GM10847 (cell line): ENCODE results near the gene SPATA31E1.
"Not testable (repeated sequence)": the region's sequence is repeated elsewhere in the genome, so short reads cannot be mapped to it uniquely, and the experiment has no call there.

Experiments
- POLR2A ChIP-seq: IDR thresholded peaks from 2 replicates; pipeline ENCODE4 v1.6.1; 2011; ENCODE audit not compliant: insufficient read length; ENCODE audit errors: extremely low read depth

SPATA31E1 gene

DNA sequence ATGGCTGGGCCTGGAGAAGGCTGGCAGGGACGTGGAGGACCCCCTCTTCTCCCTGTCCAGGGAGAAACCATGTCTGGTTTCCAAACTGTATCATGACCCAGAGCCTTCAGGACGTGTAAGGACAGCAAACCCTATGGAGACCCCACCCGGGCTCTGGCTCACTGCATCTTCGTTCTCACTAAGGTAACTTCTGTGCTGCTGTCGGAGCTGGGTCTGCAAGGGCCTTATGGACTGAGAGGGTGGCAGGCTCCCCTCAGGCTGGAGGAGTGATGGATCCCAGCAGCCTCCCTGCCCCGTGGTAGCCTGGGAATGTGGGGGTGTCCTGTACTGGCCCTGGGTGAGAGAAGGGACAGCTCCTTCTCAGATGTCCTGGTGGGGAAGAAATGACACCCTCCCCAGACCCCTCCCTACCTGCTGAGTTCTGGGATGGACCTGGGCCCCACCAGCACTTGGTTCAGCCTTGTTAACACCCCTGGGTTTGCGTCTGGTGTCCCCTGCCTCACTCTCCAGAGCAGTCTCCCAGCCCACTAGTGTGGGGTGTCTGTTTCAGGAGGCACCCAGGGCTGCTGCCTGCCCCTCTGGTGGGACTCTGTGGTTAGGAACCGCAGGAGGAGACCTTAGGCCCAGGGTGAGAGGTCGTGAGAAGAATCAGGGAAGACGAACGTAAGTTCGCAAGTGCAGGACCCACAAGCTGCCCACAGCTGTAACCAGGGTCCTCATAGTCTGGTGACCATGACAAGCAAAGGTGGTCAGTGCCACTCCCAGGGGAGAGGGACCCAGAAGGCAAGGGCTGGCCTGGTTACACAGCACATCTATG is 6.6 kb downstream of the SPATA31E1 start:
- TF ChIP-seq POLR2A = no peak

- no peak for TF ChIP-seq POLR2A
Observed at GRCh38 chr9:87889882-87890252, 7.2 kb downstream of the SPATA31E1 start.

DNA sequence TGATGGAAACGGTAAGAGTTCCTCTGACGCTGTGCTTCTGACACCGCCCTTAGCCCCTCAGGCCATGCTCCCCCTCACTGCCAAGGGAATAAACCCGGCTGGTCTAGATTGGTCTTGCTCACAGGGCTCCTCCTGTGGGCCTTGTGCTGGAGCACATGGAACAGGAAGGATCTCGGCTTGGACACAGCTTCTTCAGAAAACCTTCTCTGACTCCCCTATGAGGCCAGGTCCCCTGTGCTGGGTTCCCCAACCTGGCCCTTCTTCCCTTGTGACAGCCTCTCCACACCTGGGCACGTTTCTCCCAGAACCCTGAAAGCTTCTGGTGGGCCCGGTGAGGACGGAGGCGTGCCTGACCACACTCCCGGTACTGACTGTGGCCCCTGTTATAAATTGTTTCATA is 8.2 kb downstream of the SPATA31E1 start:
- TF ChIP-seq POLR2A = no peak

DNA sequence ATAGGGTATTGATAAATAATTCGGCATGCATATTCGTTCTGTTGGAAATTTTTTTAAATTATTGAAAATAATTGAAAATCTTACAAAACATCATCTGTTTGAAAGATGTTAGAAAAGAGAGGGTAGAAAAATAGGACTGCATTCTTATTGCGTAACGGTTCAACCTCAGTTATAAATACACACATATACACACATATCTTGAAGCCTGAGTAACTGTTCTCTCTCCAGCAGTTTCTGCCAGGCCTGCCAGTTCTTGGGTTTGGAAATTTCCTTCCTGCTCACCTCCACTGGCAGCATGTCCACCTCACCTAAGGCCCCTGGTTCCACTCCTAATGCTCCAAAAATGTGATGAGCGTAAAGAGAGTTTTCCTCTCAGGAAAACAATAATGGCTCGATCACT is 9.1 kb downstream of the SPATA31E1 start:
- no peak for TF ChIP-seq POLR2A

GRCh38 chr9:87892956-87893355 is 10.3 kb downstream of the SPATA31E1 start:
- TF ChIP-seq POLR2A = no peak

GRCh38 chr9:87894998-87895625 is 12.4 kb downstream of the SPATA31E1 start:
- no peak for TF ChIP-seq POLR2A

- no peak for TF ChIP-seq POLR2A
Observed at GRCh38 chr9:87896891-87897290, 14.2 kb downstream of the SPATA31E1 start.

DNA sequence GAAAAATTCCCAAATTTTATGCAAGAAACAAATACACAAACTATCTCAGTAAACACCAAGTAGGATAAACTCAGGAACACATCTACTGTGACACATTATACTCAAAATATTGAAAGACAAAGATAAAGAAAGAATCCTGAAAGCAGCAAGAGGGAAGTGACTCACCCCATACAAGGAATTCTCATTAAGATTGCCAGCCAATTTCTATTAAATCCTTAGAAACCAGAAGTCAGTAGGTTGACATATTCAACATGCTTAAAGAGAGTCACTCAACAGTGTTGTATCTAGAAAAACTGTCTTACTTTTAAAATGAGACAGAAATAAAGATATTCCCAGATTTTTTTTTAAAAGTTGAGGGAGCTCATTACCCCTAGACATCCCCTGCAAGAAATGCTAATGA is 15.5 kb downstream of the SPATA31E1 start:
- no peak for TF ChIP-seq POLR2A

GRCh38 chr9:87909310-87910041 is 26.8 kb downstream of the SPATA31E1 start:
- no peak for TF ChIP-seq POLR2A

DNA sequence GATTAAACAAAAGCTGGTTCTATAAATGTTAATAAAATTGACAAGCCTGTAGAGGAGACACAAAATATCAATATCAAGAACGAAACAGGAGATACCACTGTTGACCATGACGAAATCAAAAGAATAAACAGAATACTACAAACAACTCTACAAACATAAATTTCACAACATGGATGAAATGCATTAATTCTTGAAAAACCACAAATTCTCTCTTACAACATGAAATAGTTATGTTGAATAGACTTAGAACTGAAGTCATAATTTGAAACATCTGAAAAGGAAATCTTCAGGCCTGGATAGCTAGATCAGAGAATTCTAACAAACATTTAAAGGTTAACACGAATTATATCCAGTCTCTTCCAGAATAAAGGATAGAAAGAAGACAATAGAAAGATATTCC is 28.1 kb downstream of the SPATA31E1 start:
- TF ChIP-seq POLR2A = no peak

DNA sequence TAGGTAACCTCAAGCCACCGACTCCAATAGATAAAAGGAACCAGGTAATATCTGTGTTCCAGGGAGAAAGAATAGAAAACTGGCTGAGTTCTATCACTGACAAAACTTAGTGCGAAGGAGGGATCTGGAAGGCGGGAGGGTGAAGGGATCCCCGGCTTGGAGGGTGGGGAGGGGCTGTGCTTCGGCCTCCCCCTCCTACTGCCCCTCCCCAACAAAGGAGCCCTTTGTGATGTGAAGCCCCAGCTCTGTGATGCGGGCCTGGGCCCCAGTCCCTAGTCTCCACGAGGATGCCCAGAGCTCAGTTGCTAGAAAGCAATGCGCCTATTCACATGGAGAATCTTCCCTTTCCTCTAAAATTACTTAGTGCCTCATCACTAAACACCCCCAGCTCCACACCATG is 35.0 kb downstream of the SPATA31E1 start, which contains the start of gene SPATA31C1:
Gene SPATA31C1 (plus strand): TSS at position 301 of the 400 bp plus-strand sequence.
- TF ChIP-seq POLR2A = not testable (repeated sequence)
